ENCODE data around the gene TTLL11.
A peak's percentile ranks its signal among the peaks of the same experiment; 100 is the strongest.

The TTLL11 gene

DNA sequence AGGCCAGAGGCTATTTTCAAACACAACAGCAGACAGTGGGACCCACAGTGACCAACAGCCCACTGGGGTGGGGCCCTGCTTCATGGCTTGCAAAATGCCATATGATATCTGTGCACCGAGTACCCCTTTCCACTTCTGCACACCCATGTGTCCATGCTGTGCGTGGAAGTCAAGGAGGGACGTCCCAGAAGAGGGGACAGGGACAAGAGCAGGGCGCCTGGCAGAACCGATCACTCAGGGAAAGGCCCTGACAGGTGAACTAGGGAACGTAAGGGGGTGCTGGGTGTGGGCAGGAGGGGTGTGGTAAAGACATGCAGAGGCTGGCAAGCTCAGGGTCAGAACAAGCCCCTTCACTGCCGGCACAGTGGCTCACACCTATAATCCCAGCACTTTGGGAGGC is 7.6 kb upstream of the TTLL11 start:
- no peak overlapping the region for H3K27ac ChIP-seq
- TF ChIP-seq, protein P1, sequence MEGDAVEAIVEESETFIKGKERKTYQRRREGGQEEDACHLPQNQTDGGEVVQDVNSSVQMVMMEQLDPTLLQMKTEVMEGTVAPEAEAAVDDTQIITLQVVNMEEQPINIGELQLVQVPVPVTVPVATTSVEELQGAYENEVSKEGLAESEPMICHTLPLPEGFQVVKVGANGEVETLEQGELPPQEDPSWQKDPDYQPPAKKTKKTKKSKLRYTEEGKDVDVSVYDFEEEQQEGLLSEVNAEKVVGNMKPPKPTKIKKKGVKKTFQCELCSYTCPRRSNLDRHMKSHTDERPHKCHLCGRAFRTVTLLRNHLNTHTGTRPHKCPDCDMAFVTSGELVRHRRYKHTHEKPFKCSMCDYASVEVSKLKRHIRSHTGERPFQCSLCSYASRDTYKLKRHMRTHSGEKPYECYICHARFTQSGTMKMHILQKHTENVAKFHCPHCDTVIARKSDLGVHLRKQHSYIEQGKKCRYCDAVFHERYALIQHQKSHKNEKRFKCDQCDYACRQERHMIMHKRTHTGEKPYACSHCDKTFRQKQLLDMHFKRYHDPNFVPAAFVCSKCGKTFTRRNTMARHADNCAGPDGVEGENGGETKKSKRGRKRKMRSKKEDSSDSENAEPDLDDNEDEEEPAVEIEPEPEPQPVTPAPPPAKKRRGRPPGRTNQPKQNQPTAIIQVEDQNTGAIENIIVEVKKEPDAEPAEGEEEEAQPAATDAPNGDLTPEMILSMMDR (IDR thresholded peaks at IDR 0.05): no peak
- no peak overlapping the region for H3K4me3 ChIP-seq (ENCODE audit: low read depth in 1 of 2, low read length in 1 of 2)
- H3K4me1 ChIP-seq (ENCODE audit: control insufficient read depth in 1 of 2, insufficient read depth in 1 of 2, low read depth in 1 of 2, low read length in 1 of 2): no peaks in the 10 kb centered on the region
- no peaks in the 10 kb centered on the region for H3K36me3 ChIP-seq
- no peaks in the 10 kb centered on the region for H3K9me3 ChIP-seq
- H3K27me3 ChIP-seq: no peaks in the 10 kb centered on the region

DNA sequence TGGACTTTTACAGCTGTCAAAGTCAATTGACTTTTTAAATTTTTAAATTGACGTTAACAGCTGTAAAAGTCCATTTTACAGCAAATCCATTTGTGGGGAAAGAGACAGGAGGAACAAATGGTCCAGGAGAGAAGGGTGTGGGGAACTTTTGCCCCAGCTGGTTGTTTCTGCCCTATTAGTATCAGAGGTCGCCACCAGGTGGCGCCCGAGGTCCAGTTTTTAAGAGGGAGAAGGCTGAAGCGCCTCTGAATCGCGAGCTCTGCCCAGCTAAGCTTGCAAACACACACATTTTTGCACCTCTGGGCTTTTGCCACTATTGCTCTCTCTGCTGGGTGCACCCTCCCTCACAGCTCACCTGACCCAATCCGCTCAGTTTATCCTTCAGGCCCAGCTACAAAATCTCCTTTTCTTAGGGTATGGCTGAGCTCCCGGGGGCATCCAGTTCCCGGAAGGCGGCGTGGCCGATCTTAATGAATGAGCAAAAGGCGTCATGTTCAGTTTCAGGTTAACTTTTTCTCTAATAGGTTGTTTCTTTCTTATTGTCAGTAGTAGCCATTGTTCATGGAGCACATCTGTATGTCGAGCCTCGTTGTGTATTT is 6.3 kb upstream of the TTLL11 start:
- Histone ChIP-seq H3K27ac (no peak overlapping the region), H3K36me3 (no peaks in the 10 kb centered on the region), H3K4me1 (ENCODE audit: control insufficient read depth in 1 of 2, insufficient read depth in 1 of 2, low read depth in 1 of 2, low read length in 1 of 2) (peaks cover 6 to 11% of the 10 kb centered on the region in 2 experiments), H3K4me3 (ENCODE audit: low read depth in 1 of 2, low read length in 1 of 2) (no peak overlapping the region), H3K27me3 (peaks cover 5% of the 10 kb centered on the region), H3K9me3 (no peaks in the 10 kb centered on the region)
- TF ChIP-seq, protein P1 (IDR thresholded peaks at IDR 0.05): peak; percentile 78

DNA sequence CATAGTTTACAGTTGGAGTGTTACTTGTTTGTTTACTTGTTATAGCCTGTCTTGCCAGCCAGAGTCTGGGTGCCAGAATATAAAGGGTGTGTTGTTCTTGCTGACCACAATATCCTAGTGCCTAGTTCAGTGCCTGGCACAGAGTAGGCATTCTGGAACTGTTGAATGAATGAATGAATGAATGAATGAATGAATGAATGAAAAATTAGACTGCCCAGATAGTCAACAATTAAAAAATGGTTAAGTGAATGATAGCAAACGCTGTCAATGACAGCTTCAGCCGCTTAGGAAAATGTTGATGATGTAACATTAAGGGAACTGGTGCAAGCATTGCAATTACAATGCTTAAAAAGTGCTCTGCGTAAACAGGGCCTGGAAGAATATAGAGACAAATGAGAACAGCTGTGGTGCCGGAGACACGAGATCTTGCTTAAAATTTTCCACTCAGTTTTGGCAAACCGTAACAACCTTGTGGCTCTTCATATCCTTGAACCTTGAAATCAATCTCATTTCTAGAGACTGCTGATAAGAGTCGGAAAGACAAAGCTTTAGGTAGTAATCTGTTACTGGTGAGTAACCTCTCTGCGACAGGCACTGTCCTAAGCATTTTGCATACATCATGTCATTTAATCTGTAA is 4.7 kb upstream of the TTLL11 start:
- H3K4me3 ChIP-seq (ENCODE audit: low read depth in 1 of 2, low read length in 1 of 2): no peak overlapping the region
- peaks cover 13 to 17% of the 10 kb centered on the region in 2 experiments for H3K4me1 ChIP-seq (ENCODE audit: control insufficient read depth in 1 of 2, insufficient read depth in 1 of 2, low read depth in 1 of 2, low read length in 1 of 2)
- peaks cover 16% of the 10 kb centered on the region for H3K27me3 ChIP-seq
- no peak overlapping the region for H3K27ac ChIP-seq
- TF ChIP-seq, protein P1 (IDR thresholded peaks at IDR 0.05): no peak
- no peaks in the 10 kb centered on the region for H3K9me3 ChIP-seq
- no peaks in the 10 kb centered on the region for H3K36me3 ChIP-seq

DNA sequence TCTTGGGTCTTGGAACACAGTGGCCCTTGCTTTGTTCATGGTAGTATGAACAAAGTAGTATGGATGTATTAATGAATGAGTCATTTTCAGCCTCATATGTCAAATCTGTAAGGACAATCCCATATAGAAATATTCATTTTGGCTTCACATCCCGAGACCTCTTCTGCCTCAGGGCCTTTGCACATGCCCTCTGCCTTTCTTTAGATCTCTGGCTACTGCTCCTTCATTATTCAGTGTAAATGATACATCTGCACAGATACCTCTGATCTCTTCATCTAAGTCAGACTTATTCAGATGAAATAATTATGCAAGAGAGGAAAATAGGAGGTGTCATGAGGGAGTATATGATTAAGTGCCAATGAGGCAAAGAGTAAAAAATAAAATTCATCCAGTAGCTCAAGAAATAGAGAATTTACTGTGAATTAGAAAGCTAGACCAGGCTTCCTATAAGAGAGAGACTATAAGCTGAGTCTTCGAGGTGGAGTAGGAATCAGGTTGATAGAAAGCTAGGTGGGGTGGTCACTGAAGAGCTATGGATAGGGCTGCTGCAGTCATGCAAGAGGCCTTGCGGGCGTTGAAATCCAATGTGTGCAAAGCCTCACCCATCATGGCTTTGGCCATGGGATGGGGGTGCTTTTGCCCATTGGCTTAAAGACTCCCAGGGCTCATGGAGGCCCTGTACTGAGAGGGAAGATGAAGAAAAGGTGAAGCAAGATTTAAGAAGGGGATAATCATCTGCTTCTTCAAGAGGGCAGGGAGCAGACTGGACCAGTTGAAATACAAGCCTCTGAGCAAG is 3.7 kb upstream of the TTLL11 start:
- no peaks in the 10 kb centered on the region for H3K9me3 ChIP-seq
- TF ChIP-seq, protein P1 (IDR thresholded peaks at IDR 0.05): no peak
- peaks cover 22 to 26% of the 10 kb centered on the region in 2 experiments for H3K4me1 ChIP-seq (ENCODE audit: control insufficient read depth in 1 of 2, insufficient read depth in 1 of 2, low read depth in 1 of 2, low read length in 1 of 2)
- H3K36me3 ChIP-seq: no peaks in the 10 kb centered on the region
- peaks cover 16% of the 10 kb centered on the region for H3K27me3 ChIP-seq
- H3K27ac ChIP-seq: no peak overlapping the region
- no peak overlapping the region for H3K4me3 ChIP-seq (ENCODE audit: low read depth in 1 of 2, low read length in 1 of 2)

DNA sequence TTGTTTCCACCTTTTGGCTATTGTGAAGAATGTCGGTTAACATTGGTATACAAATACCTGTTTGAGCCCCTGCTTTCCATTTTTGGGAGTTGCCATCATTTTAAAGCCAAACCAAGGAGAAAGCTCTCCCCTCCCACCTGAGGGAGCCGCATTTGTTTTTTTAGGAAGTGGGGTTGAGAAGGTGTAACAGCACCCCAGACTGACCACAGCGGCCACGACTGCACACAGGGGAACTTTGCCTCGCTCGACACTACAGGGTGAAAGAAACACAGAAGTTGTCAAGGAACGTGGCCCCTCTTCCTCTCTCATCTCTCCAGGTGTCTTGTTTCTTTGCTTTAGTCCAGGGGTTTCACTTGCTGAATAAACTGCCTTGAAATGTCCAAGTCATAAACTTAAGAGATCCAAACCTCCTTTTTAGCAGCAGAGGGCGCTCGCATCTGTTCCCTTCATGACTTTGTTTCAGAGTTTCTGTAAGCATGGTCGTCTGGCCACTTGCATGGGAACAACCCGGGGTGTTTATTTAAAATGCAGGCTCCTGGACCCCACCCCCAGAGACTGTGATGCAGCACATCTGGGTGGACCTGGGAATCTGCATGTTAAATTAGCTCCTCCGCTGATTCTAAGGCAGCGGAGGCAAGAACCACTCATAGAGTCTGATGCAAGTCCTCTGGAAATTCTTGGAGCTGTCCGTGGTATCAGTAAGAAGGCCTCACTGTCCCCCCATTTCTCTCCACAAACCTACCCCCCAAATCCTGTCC is 2.1 kb upstream of the TTLL11 start:
- H3K27me3 ChIP-seq: peaks cover 16% of the 10 kb centered on the region
- peaks cover 25 to 27% of the 10 kb centered on the region in 2 experiments for H3K4me1 ChIP-seq (ENCODE audit: control insufficient read depth in 1 of 2, insufficient read depth in 1 of 2, low read depth in 1 of 2, low read length in 1 of 2)
- TF ChIP-seq, protein P1 (IDR thresholded peaks at IDR 0.05): peak; percentile 38
- H3K36me3 ChIP-seq: no peaks in the 10 kb centered on the region
- peak overlapping the region in 1 of 2 experiments; percentile 16 for H3K4me3 ChIP-seq (ENCODE audit: low read depth in 1 of 2, low read length in 1 of 2)
- no peak overlapping the region for H3K27ac ChIP-seq
- no peaks in the 10 kb centered on the region for H3K9me3 ChIP-seq
